GM12873 (cell line): Measurements from ENCODE around the gene KRT35.

Source experiments
- TF ChIP-seq, protein P1 (sequence below): IDR thresholded peaks from 2 replicates; pipeline ENCODE4 v1.5.1; 2012; ENCODE audit warnings: low read depth, mild to moderate bottlenecking, moderate library complexity, low read length, control low read depth; ENCODE audit not compliant: insufficient read depth; ENCODE audit errors: missing control alignments

The KRT35 gene

DNA sequence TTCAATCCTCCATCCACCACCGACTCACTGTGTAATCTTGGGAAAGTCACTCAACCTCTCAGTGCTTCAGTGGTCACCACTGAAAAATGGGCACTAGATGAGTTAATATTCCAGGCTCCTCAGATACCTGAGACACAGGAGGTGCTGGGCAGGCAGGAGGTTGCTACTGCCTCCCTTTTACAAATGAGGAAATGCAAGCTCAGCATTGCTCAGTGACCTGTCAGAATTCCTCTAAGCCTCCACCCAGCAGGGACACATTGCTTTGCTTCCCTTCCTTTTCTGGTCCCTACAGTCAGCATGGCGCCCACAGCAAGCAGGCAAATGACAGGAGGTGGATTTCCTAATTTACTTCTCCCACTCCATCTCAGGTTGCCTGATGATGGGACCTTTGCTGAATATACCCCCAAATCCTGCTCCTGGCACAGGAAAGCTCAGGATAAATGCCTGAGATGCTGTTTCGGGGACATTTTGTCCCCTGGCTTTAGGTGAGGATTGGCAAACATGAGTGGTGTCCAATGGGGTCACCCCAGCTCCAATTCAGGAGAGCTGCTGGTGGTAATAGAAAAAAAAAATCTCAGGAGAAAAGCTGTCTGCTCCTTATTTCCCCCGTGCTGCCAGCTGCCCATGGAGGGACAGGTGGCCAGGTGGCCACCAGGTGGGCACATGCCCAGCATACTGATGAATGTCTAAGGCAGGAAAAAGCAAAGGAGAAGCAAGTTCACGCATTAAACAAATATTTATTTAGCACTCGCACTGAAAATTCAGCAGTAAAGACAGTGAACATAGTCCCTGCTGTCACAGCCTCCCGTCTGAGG lies 29.5 kb upstream of the KRT35 start:
- TF ChIP-seq, protein P1, sequence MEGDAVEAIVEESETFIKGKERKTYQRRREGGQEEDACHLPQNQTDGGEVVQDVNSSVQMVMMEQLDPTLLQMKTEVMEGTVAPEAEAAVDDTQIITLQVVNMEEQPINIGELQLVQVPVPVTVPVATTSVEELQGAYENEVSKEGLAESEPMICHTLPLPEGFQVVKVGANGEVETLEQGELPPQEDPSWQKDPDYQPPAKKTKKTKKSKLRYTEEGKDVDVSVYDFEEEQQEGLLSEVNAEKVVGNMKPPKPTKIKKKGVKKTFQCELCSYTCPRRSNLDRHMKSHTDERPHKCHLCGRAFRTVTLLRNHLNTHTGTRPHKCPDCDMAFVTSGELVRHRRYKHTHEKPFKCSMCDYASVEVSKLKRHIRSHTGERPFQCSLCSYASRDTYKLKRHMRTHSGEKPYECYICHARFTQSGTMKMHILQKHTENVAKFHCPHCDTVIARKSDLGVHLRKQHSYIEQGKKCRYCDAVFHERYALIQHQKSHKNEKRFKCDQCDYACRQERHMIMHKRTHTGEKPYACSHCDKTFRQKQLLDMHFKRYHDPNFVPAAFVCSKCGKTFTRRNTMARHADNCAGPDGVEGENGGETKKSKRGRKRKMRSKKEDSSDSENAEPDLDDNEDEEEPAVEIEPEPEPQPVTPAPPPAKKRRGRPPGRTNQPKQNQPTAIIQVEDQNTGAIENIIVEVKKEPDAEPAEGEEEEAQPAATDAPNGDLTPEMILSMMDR = no peak

DNA sequence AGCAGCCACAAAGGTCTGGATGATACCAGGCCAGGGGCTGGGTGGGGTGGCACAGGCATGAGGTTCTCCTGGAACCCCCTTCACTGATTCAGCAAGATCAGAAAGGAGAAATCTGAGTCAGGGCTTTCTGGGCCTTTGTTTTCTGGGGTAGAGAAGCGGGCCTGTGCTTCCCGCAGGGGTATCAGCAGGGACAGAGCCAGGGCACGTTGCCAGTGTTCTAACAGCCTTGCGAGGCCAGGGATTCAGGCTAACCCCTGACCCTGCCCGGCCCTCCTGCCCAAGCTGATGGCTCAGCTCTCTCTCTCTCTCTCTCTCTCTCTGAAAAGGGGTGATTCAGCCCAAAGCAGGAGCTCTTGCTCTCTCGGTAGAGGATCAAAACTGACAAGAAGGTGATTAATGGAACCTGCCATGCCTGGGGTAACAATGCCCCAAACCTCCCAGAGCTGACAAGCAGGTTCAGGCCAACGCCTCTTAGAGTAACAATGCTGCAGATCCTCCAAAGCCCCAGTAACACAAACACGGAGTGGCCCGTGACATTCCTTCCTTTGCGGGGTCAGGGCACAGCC lies 26.4 kb upstream of the KRT35 start:
- TF ChIP-seq, protein P1 = no peak

DNA sequence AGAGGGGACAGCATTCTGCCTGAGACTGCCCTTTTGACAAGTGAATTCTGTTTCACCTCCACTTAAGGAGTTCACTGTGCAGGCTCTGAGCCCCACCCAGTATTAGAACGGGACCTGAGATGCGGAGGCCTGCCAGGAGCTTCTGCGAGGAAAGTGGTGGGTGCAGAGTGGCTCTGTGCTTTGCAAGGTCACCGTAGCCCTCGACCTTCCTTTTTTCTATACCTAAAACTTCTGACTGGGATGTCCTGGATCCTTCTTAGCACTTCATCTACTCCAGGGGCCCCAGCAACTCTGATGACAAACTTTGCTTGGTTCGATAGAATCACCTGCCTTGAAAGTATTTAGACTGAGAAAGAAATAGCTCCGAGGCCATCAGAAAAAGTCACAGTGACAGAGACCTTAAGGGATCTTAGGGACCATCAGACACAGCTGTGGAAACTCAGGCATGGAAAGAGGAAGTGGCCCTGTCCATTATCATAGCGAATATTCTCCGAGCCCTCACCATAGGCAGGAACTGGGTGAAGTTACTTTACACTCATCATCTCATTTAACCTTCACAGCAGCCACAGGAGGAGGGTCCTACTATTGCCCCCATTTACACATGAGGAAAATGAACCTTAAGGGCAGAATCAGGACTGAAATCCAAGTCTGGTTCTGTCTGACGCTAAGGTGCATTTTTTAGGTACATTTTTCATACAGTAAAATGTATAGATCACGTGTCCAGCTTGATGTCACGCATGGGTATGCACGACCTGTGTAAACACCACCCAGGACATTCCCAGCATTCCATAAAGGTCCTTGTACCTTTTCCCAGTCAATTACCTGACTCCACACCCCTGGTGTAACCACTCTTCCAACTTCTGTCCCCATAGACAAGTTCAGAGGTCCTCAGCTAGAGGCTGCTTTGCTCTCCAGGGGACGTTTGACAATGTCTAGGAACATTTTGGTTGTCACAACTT lies 25.1 kb upstream of the KRT35 start:
- TF ChIP-seq, protein P1 = no peak

DNA sequence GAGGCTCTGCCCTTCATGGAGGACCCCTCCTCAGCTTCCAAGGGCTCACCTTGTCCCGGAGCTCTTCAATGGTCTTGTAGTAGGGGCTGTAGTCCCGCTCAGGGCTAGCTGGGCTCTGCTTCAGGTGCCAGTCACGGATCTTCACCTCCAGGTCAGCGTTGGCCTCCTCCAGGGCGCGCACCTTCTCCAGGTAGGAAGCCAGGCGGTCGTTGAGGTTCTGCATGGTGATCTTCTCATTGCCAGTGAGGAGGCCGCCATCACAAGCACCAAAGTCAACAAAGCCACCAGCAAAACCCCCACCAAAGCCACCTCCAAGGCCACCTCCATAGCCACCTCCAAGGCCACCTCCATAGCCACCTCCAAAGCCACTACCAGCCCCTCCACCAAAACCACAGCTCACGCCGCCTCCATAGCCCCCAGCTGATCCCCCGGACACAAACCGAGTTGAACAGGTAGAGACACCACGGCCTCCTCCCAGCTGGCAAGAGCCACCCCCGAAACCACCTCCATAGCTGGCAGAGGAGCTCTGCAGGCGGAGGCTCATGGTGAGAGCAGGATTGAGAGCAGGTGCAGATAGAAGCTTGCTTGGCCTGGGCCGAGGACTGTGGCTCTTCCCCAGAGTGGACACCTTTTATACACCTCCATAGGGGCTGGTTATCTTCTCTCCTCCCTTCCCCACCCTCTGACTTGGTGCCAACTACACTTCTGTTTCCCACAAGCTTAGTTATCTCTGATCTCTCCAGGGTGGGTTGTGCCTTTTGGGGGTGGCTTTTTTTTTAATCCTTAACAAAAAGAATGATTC lies 24.3 kb upstream of the KRT35 start, which contains the start of gene KRT13:
Gene KRT13 (minus strand): TSS at position 606 of the 802 bp plus-strand sequence. CDS start 62 bp downstream, at position 544.
- TF ChIP-seq, protein P1 = no peak

DNA sequence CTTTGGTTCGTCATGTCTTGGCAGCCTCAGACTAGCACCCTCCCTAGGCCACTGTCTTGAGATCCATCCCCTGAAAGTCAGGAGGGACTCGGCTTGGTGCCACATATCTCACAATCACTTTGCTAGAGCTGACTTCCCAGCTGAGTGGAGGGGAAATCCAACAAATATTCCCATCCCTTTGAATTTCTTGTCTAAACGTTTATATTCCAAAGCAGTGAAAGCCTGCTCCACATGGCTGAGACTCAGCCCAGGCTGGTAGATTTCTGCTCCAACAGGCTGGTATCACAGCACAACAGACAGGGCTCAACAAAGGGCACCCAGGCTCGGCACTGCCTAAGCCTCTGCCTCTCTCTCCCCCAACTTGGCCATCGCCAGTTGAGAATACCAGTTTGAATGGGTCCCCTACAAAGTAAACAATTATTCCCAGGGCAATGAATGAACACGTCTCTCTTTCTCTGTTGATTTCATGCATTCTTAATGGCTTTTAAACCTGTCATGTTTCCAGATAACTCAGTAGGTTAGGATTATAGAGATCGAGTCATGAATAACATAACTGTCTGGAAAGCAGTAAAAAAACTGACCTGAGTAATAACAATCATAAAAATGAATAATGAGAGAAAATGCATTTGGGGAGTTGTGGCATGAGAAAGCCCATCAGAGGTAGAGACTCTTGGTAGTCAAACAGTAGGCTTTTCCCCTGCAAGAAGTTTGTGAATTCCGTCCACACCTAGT lies 23.5 kb upstream of the KRT35 start:
- TF ChIP-seq, protein P1 = no peak

DNA sequence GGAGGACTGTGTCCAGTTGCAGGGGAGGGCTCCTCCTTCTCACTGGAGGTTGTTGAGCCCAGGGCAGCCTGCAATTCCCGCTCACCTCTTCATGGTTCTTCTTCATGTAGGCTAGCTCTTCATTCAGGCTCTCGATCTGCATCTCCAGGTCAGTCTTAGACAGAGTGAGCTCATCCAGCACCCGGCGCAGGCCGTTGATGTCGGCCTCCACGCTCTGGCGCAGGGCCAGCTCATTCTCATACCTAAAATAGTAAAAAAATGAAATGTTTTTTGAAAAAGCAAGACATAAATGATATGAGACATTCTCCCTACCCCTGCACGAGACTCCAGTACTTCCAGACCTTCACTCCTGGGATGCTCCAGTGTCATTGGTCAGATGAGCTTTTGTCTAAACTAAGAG lies 22.3 kb upstream of the KRT35 start:
- TF ChIP-seq, protein P1 = no peak
